CD4-positive, CD25-positive, alpha-beta regulatory T cell (primary cell): ENCODE measurements around the gene MAJIN. TPM values are rescaled to one million over a fixed set of nuclear protein-coding genes. Genes with fewer than 3 reads are reported as not detected.

ENCODE experiments used
- ATAC-seq, 2 donors: fragments of 150-1000 bp; cut with Tn5 transposase; one replicate each; pipeline ENCODE4 v1.10.0; 2021; ENCODE audit warnings: low read depth in 2 of 2, moderate number of reproducible peaks in 2 of 2, moderate library complexity in 1 of 2
- DNase-seq, 3 donors: peaks; one replicate each; pipeline versions ENCODE4 v3.0.0 to v3.0.0-alpha.2; 2012 to 2022; ENCODE audit warnings: mixed read lengths in 1 of 3
- H3K27ac ChIP-seq: one replicate; pipeline ENCODE4 v1.7.0; 2013; ENCODE audit warnings: mild to moderate bottlenecking, low read length; ENCODE audit not compliant: insufficient read depth, poor library complexity, severe bottlenecking
- H3K27me3 ChIP-seq: one replicate; pipeline ENCODE4 v1.7.0; 2013; ENCODE audit warnings: low read length; ENCODE audit not compliant: control insufficient read depth, insufficient read depth
- H3K36me3 ChIP-seq: one replicate; pipeline ENCODE4 v1.7.0; 2013; ENCODE audit warnings: mild to moderate bottlenecking, low read length, moderate library complexity; ENCODE audit not compliant: control insufficient read depth, insufficient read depth
- H3K4me1 ChIP-seq: 2 replicates; pipeline ENCODE4 v1.7.0; 2013; ENCODE audit warnings: mild to moderate bottlenecking, low read length; ENCODE audit not compliant: insufficient read depth, control insufficient read depth, poor library complexity, severe bottlenecking
- H3K4me3 ChIP-seq: one replicate; pipeline ENCODE4 v1.7.0; 2013; ENCODE audit warnings: low read depth, mild to moderate bottlenecking, low read length, moderate library complexity
- H3K9me3 ChIP-seq, 2 experiments: 1 replicate in 1 of 2; 2 replicates in 1 of 2; pipeline ENCODE4 v1.7.0; 2013; ENCODE audit warnings: low read length in 2 of 2, mild to moderate bottlenecking in 1 of 2, moderate library complexity in 1 of 2; ENCODE audit not compliant: control insufficient read depth in 2 of 2
- H3K27ac Mint-ChIP-seq, 3 donors: one replicate each; pipeline ENCODE4 v1.8.0; 2020 to 2022; ENCODE audit warnings: mild to moderate bottlenecking in 3 of 3, mixed read lengths in 3 of 3, moderate library complexity in 2 of 3
- H3K27me3 Mint-ChIP-seq: one replicate; pipeline ENCODE4 v1.8.0; 2022; ENCODE audit warnings: mild to moderate bottlenecking, mixed read lengths
- H3K36me3 Mint-ChIP-seq: one replicate; pipeline ENCODE4 v1.8.0; 2020; ENCODE audit warnings: mixed read lengths
- H3K4me1 Mint-ChIP-seq, 4 donors: one replicate each; pipeline ENCODE4 v1.8.0; 2020 to 2022; ENCODE audit warnings: mixed read lengths in 4 of 4, mild to moderate bottlenecking in 1 of 4
- H3K4me3 Mint-ChIP-seq, 4 donors: one replicate each; pipeline ENCODE4 v1.8.0; 2020 to 2022; ENCODE audit warnings: mild to moderate bottlenecking in 4 of 4, mixed read lengths in 4 of 4, moderate library complexity in 3 of 4
- H3K9me3 Mint-ChIP-seq, 7 donors: one replicate each; pipeline ENCODE4 v1.8.0; 2020 to 2022; ENCODE audit warnings: mixed read lengths in 7 of 7, mild to moderate bottlenecking in 3 of 7, moderate library complexity in 2 of 7
- polyA plus RNA-seq, 4 donors: library from polyadenylated mRNA; unstranded; fragments of 300-500 nt; fragmentation: Illumina TruSeq; gene quantifications; one replicate each; pipeline ENCODE4 v1.2.3, GENCODE V29; 2021
- total RNA-seq: library from RNA; stranded (reverse); gene quantifications from one replicate; pipeline ENCODE4 v1.2.3, GENCODE V29; 2022

MAJIN gene
- total and polyA plus RNA-seq, 5 donors from 2014 or later, result 0.46 to 0.64 (median 0.51) TPM; not detected in 2

DNA sequence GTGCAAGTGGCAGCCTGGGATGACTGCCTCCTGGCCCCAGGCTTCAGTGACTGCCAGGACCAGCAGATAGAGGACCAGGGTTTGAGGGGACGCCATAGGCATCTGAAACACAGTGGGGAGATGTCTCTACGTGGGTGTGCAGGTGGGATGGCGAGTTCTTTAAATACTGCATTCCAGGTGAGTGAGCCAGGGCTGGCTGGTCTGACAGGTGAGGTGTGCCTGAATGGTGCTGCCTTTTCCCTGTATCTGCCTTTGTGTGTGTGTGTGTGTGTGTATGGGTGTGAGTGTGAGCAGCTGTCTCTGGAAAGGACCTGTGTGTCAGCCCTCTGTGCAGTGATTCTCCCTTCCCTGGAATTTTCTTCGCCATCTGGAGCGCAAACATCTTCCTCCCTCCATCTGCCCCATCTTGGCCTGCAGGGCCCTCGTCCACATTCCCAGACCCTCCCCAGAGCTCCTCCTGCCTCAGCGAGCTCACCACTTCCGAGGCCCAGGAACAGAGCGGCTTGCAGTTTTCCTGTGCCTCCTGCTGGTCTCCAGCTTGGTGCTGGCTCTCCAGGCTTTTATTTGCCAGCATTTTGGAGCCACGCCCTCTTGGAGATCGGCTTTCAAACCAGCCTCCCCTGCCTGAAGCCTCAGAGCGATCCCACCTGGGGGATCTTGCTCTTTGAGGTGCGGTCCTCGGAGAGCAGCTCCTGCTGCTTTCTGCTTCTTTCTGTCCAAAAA is 36.4 kb downstream of the MAJIN start, which contains the start of gene GPHA2:
GPHA2 (minus strand) TSS at position 535 of the 723 bp plus-strand sequence; CDS start at position 102, 433 bp downstream.
- Histone ChIP-seq H3K27me3 (no peaks in the 10 kb centered on the region), H3K27ac (no peak within 1 kb of the TSS), H3K36me3 (peaks cover 26% of the 10 kb centered on the region), H3K4me3 (no peak within 1 kb of the TSS), H3K4me1 (no peaks in the 10 kb centered on the region), H3K9me3 (no peaks in the 10 kb centered on the region)
- DNase-seq (no peak), ATAC-seq (no peak)
- Mint-ChIP-seq H3K27me3 (peaks cover 15% of the 10 kb centered on the region), H3K36me3 (peaks cover 28% of the 10 kb centered on the region), H3K4me3 (no peak within 1 kb of the TSS), H3K4me1 (peaks cover 0 to 2% (median 0%) of the 10 kb centered on the region in 4 donors), H3K27ac (no peak within 1 kb of the TSS), H3K9me3 (no peaks in the 10 kb centered on the region)

DNA sequence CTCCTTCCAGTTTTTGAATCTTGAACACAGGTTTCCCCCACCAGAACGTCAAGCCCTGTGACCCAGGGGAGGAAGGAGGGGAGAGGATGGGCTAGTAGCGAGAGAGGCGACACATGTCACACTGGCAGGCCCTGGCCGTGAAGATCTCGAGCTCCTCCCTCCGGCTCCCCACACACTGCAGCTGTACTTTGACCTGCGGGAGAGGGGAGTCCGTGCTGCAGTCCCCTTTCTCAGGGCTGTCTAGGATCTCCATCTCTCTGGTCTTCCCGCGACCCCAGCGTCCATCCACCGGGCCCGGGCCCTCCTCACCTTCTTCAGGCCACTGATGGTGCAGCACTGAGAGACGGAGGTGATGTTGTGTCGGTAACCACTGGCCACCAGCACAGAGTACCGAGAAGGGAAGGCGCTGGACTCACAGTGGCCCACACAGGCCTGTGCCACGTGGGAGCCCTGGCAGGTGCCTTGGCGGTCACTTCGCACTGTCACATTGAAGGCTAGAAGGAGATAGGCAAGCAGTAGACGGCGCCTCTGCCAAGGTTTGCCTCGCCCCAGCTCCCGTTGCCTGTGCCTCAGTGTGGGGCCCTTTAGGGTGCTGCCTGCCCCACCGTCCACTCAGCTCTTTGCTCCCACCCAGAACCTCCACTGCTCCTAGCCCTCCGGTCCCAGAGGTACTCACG is 37.1 kb downstream of the MAJIN start:
- H3K9me3 ChIP-seq, result no peaks in the 10 kb centered on the region
- Mint-ChIP-seq H3K27me3 (peaks cover 11% of the 10 kb centered on the region), H3K27ac (no peak overlapping the region), H3K4me1 (peaks cover 0 to 2% (median 0%) of the 10 kb centered on the region in 4 donors), H3K36me3 (peaks cover 33% of the 10 kb centered on the region), H3K9me3 (no peaks in the 10 kb centered on the region), H3K4me3 (no peak overlapping the region)
- no peaks in the 10 kb centered on the region for H3K4me1 ChIP-seq
- H3K36me3 ChIP-seq, result peaks cover 30% of the 10 kb centered on the region
- no peaks in the 10 kb centered on the region for H3K27me3 ChIP-seq
- no peak for DNase-seq
- no peak overlapping the region for H3K27ac ChIP-seq
- no peak for ATAC-seq
- no peak overlapping the region for H3K4me3 ChIP-seq

DNA sequence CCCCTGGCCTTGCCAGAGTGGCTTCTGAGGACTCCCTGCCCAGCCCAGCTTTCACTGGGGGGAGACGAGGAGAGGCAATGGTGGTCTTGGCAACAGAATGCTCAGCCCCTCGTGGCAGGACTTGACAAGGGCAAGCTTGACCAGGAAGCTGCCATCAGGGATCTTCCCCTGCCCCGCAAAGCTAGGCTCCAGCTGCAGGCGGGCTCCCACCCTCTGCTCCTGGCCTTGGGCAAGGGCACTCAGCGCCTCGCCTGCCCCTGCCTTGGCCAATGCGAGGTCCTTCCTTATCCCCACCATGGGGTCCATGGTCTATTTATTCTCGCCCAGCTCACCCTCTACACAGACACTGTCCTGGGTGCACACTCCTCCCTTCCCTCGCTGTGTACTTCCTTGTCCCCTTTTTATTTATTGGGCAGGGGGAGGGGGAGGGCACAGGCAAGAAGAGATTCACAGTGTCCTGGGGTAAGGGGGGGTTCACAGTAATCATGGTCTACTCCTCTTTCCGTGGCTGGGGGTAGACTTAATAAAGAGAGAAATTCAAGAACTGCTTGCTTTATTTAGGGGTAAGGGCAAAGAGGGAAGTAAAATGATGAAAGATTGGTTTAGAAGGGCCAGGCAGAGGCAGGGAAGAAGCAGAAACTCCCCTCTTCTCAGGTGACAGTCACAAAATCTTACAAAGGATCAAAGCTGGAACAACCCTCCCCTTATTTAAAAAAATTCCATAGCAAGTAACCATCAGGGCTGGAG is 37.8 kb downstream of the MAJIN start:
- H3K27ac ChIP-seq, result no peak overlapping the region
- ATAC-seq, result no peak
- Mint-ChIP-seq H3K9me3 (no peaks in the 10 kb centered on the region), H3K36me3 (peaks cover 36% of the 10 kb centered on the region), H3K4me3 (no peak overlapping the region), H3K27ac (no peak overlapping the region), H3K4me1 (peaks cover 0 to 2% (median 0%) of the 10 kb centered on the region in 4 donors), H3K27me3 (peaks cover 11% of the 10 kb centered on the region)
- H3K4me3 ChIP-seq, result no peak overlapping the region
- H3K9me3 ChIP-seq, result no peaks in the 10 kb centered on the region
- no peaks in the 10 kb centered on the region for H3K4me1 ChIP-seq
- H3K36me3 ChIP-seq, result peaks cover 31% of the 10 kb centered on the region
- DNase-seq, result no peak
- no peaks in the 10 kb centered on the region for H3K27me3 ChIP-seq

DNA sequence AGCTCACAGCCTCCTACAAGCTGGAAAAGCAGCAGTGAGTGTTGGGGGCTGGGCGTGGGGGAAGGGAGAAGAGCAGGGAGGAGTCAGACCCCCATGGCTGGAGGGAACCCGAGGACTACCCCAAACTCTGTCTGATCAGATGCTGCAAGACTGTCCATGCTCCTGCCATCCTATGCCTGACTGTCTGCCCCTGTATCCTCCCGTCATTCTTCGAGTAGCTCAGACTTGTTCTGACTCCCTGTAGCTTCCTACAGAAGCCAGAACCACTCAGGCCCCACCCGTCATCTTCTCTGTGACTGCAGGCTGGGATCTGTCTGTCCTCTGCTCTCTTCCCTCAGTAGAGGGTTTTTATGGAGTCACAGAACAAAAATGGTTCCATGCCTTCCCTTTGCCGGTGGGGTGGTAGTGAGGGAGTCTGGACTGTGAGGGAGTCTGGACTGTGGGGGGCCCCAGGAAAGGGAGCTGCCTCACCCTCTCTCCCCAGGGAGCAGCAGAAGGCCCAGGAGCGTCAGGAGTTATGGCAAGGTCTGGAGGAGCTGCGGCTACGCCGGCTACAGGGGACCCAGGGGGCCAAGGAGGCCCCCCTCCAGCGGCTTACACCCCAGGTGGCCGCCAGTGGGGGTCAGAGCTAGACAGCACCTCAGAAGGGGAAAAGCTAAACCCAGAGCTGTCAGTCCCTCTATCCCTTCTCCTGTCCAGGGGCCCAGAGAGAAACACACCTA is 38.5 kb downstream of the MAJIN start:
- H3K9me3 ChIP-seq, result no peaks in the 10 kb centered on the region
- no peak overlapping the region for H3K27ac ChIP-seq
- no peaks in the 10 kb centered on the region for H3K27me3 ChIP-seq
- H3K4me1 Mint-ChIP-seq, result peaks cover 0 to 2% (median 0%) of the 10 kb centered on the region in 4 donors
- H3K36me3 Mint-ChIP-seq, result peaks cover 36% of the 10 kb centered on the region
- peaks cover 35% of the 10 kb centered on the region for H3K36me3 ChIP-seq
- H3K4me3 ChIP-seq, result no peak overlapping the region
- H3K9me3 Mint-ChIP-seq, result no peaks in the 10 kb centered on the region
- DNase-seq (no peak), ATAC-seq (no peak)
- no peak overlapping the region for H3K27ac Mint-ChIP-seq
- peaks cover 9% of the 10 kb centered on the region for H3K27me3 Mint-ChIP-seq
- no peak overlapping the region for H3K4me3 Mint-ChIP-seq
- no peaks in the 10 kb centered on the region for H3K4me1 ChIP-seq

DNA sequence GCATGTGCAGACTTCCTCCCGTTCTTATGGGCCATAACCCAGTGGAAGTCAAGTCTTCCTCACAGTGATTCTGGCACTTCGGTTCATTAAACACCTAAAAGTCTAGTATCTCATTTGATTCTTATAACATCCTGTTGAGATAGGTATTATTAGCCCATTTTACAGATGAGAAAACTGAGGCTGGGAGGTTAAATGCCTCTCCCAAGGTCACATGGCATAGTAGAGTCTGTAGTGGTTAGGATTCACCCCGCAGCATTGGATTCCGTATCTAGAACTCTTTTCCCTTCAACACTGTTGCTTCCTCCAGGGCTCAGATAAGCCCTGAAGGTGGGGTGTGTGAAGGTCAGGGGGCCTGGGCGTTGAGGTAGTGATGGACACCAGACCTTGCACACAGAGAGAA is 39.6 kb downstream of the MAJIN start:
- no peak overlapping the region for H3K27ac Mint-ChIP-seq
- no peak overlapping the region for H3K4me3 ChIP-seq

DNA sequence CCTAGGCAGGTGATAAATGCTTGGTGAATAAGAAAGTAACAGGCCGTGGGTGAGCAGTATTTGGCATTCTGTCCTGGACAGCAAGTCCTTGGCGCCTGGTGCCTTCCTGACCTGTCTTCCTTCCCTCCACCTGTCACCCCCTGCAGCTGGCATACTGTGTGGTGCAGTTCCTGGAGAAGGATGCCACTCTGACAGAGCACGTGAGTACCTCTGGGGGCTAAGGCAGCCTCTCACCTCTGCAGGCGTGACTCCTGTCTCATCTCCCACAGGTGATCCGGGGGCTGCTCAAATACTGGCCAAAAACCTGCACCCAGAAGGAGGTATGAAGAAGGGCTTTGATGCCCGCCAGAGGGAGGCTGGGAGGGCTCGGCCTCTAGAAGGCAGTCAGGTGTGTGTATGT is 40.6 kb downstream of the MAJIN start:
- Histone ChIP-seq H3K4me1 (no peaks in the 10 kb centered on the region), H3K4me3 (no peak overlapping the region), H3K27ac (no peak overlapping the region), H3K36me3 (peaks cover 35% of the 10 kb centered on the region), H3K27me3 (no peaks in the 10 kb centered on the region), H3K9me3 (no peaks in the 10 kb centered on the region)
- H3K4me1 Mint-ChIP-seq, result peaks cover 0 to 3% (median 0%) of the 10 kb centered on the region in 4 donors
- DNase-seq (no peak), ATAC-seq (no peak)
- H3K9me3 Mint-ChIP-seq, result no peaks in the 10 kb centered on the region
- H3K4me3 Mint-ChIP-seq, result no peak overlapping the region
- no peak overlapping the region for H3K27ac Mint-ChIP-seq
- no peaks in the 10 kb centered on the region for H3K27me3 Mint-ChIP-seq
- peaks cover 36% of the 10 kb centered on the region for H3K36me3 Mint-ChIP-seq

More for the DNA sequence above, 39.6 kb downstream of the MAJIN start:
- Mint-ChIP-seq H3K4me3 (no peak overlapping the region), H3K4me1 (peaks cover 0 to 2% (median 0%) of the 10 kb centered on the region in 4 donors), H3K27me3 (no peaks in the 10 kb centered on the region), H3K9me3 (no peaks in the 10 kb centered on the region), H3K36me3 (peaks cover 36% of the 10 kb centered on the region)
- DNase-seq (no peak), ATAC-seq (no peak)
- Histone ChIP-seq H3K9me3 (no peaks in the 10 kb centered on the region), H3K27ac (no peak overlapping the region), H3K4me1 (no peaks in the 10 kb centered on the region), H3K36me3 (peaks cover 35% of the 10 kb centered on the region), H3K27me3 (no peaks in the 10 kb centered on the region)

DNA sequence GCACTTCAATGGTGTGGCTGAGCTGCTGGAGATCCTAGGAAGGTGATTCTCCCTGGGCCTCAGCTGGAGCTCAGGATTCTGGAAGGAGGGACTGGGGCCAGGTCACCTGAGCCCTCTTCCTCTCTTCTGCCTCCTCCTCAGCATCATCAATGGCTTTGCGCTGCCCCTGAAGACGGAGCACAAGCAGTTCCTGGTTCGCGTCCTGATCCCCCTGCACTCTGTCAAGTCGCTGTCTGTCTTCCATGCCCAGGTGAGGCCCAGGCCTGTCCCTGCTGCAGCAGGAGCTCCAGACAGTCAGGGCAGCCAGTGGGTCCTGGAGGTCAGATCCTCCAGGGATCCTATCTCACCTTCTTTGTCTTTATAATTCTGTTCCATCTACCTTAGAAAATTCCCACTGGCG is 41.6 kb downstream of the MAJIN start:
- DNase-seq (no peak), ATAC-seq (no peak)
- Mint-ChIP-seq H3K4me3 (no peak overlapping the region), H3K27me3 (no peaks in the 10 kb centered on the region), H3K36me3 (peaks cover 36% of the 10 kb centered on the region), H3K4me1 (peaks cover 0 to 5% (median 0%) of the 10 kb centered on the region in 4 donors), H3K27ac (no peak overlapping the region), H3K9me3 (no peaks in the 10 kb centered on the region)
- peaks cover 35% of the 10 kb centered on the region for H3K36me3 ChIP-seq
- H3K4me3 ChIP-seq, result no peak overlapping the region
- no peaks in the 10 kb centered on the region for H3K9me3 ChIP-seq
- H3K27me3 ChIP-seq, result no peaks in the 10 kb centered on the region
- no peak overlapping the region for H3K27ac ChIP-seq
- H3K4me1 ChIP-seq, result peaks cover 3% of the 10 kb centered on the region
